ENCODE results near the gene BSX.

Gene BSX
- 0 to 0.55 (median 0) reads per million in 17 experiments for total RNA-seq

GRCh38 chr11:122981388-122982264 is at the start of gene BSX:
TSS of gene BSX (minus strand) at chr11:122981834. CDS start at chr11:122981671, 163 bp downstream.
- DNase-seq: peak; percentile 48 to 76 (median 61)

GRCh38 chr11:123030517-123030916 is 48.9 kb upstream of the BSX start:
- DNase-seq: no peak

- peak; percentile 72 to 91 (median 86) for DNase-seq
Measured at GRCh38 chr11:123020968-123021367, 39.3 kb upstream of the BSX start.

- no peak for DNase-seq
Measured at GRCh38 chr11:123018702-123019101, 37.1 kb upstream of the BSX start.

- DNase-seq: no peak
Measured at GRCh38 chr11:123011510-123011909, 29.9 kb upstream of the BSX start.

GRCh38 chr11:123006860-123007542 is 25.4 kb upstream of the BSX start:
- no peak for DNase-seq

GRCh38 chr11:123000721-123001120 is 19.1 kb upstream of the BSX start:
- DNase-seq: no peak

GRCh38 chr11:122998727-122999366 is 17.2 kb upstream of the BSX start:
- no peak for DNase-seq

- DNase-seq: no peak
Measured at GRCh38 chr11:122995526-122995925, 13.9 kb upstream of the BSX start.

GRCh38 chr11:122984186-122985011 is 2.8 kb upstream of the BSX start:
- peak in 3 of 4 experiments; percentile 14 to 46 (median 45) for DNase-seq

GRCh38 chr11:122983438-122984185 is 2.0 kb upstream of the BSX start:
- peak in 1 of 4 experiments; percentile 7 for DNase-seq

GRCh38 chr11:122979815-122980595 is 1.6 kb downstream of the BSX start:
- no peak for DNase-seq

- no peak for DNase-seq
Measured at GRCh38 chr11:122979103-122979814, 2.4 kb downstream of the BSX start.

GRCh38 chr11:122978299-122978620 is 3.4 kb downstream of the BSX start:
- no peak for DNase-seq

- DNase-seq: peak in 1 of 4 experiments; percentile 8
Measured at GRCh38 chr11:122977470-122978298, 4.0 kb downstream of the BSX start.

- no peak for DNase-seq
Measured at GRCh38 chr11:122976734-122977469, 4.7 kb downstream of the BSX start.

GRCh38 chr11:122976061-122976733 is 5.4 kb downstream of the BSX start:
- DNase-seq: no peak

GRCh38 chr11:122963961-122964360 is 17.7 kb downstream of the BSX start:
- no peak for DNase-seq

All from suppressor macrophage (primary cell).